Esophagus muscularis mucosa (tissue), 4 donors: ENCODE data around the gene SZT2. TPM values are rescaled to one million over a fixed set of nuclear protein-coding genes. Genes with fewer than 3 reads are reported as not detected.
A peak's percentile ranks its signal among the peaks of the same experiment; 100 is the strongest.
"Not testable (repeated sequence)": the region's sequence is repeated elsewhere in the genome, so short reads cannot be mapped to it uniquely, and the experiment has no call there.

ENCODE experiments used
- DNase-seq: peaks from one replicate; pipeline ENCODE4 v3.0.0-alpha.2; 2017; ENCODE audit errors: extremely low spot score
- H3K27ac ChIP-seq, 4 donors: fragments of 200-600 bp; sonication (generic); replicated peaks in 1 of 4; 1 replicate in 3 of 4; 2 replicates in 1 of 4; pipeline ENCODE4 v1.5.1; 2016 to 2019; ENCODE audit warnings: mild to moderate bottlenecking in 1 of 4
- H3K27me3 ChIP-seq, 4 donors: fragments of 200-600 bp; sonication (generic); one replicate each; pipeline versions ENCODE4 v1.5.1 to v1.6.0; 2016 to 2019
- H3K36me3 ChIP-seq, 4 donors: fragments of 200-600 bp; sonication (generic); one replicate each; pipeline ENCODE4 v1.5.1; 2016 to 2019
- H3K4me1 ChIP-seq, 4 donors: fragments of 200-600 bp; sonication (generic); one replicate each; pipeline ENCODE4 v1.5.1; 2016 to 2019
- H3K4me3 ChIP-seq, 4 donors: fragments of 200-600 bp; sonication (generic); 1 replicate in 2 of 4; 2 replicates in 2 of 4; pipeline ENCODE4 v1.5.1; 2016 to 2019; ENCODE audit warnings: mild to moderate bottlenecking in 4 of 4, moderate library complexity in 1 of 4
- H3K9me3 ChIP-seq, 4 donors: fragments of 200-600 bp; sonication (generic); 1 replicate in 3 of 4; 2 replicates in 1 of 4; pipeline ENCODE4 v1.5.1; 2016 to 2019
- EP300 ChIP-seq: sonication (generic); formaldehyde crosslinking; IDR thresholded peaks from one replicate; pipeline ENCODE4 v1.6.1; 2017; ENCODE audit warnings: antibody characterized with exemption
- POLR2A ChIP-seq: fragments of 450-650 bp; IDR thresholded peaks from one replicate; pipeline ENCODE4 v1.6.1; 2017; ENCODE audit warnings: antibody characterized with exemption, moderate library complexity, mild to moderate bottlenecking, low read depth
- POLR2AphosphoS5 ChIP-seq, 2 donors: sonication (generic); formaldehyde crosslinking; IDR thresholded peaks; one replicate each; pipeline ENCODE4 v1.6.1; 2017; ENCODE audit warnings: antibody characterized with exemption in 2 of 2
- WGBS: methylation state at CpG from one replicate; pipeline ENCODE4 v1.1.5; 2018; 5-methylcytosine and 5-hydroxymethylcytosine counted together
- intact Hi-C: fragments of 100-400 bp; cut with DNase I; formaldehyde crosslinking; loops from one replicate; pipeline ENCODE4 v1.15.1; 2023
- total RNA-seq, 4 donors: library from RNA; depleted of rRNA; stranded (reverse); fragments of >200 nt; gene quantifications; one replicate each; pipeline versions ENCODE4 v1.1.0 to v1.2.1, GENCODE V29; 2016
- TF ChIP-seq, protein P1 (sequence below), 3 experiments: fragments of 200-600 bp in 2 of 3; fragments of 450-650 bp in 1 of 3; sonication (generic) in 2 of 3; IDR thresholded peaks; one replicate each; pipeline ENCODE4 v1.5.1; 2017 to 2019; ENCODE audit warnings: antibody characterized with exemption in 3 of 3, mild to moderate bottlenecking in 2 of 3, moderate library complexity in 1 of 3

SZT2 gene
- total RNA-seq, 4 donors from 2014 or later: 25.2 to 45.9 (median 31.3) TPM

DNA sequence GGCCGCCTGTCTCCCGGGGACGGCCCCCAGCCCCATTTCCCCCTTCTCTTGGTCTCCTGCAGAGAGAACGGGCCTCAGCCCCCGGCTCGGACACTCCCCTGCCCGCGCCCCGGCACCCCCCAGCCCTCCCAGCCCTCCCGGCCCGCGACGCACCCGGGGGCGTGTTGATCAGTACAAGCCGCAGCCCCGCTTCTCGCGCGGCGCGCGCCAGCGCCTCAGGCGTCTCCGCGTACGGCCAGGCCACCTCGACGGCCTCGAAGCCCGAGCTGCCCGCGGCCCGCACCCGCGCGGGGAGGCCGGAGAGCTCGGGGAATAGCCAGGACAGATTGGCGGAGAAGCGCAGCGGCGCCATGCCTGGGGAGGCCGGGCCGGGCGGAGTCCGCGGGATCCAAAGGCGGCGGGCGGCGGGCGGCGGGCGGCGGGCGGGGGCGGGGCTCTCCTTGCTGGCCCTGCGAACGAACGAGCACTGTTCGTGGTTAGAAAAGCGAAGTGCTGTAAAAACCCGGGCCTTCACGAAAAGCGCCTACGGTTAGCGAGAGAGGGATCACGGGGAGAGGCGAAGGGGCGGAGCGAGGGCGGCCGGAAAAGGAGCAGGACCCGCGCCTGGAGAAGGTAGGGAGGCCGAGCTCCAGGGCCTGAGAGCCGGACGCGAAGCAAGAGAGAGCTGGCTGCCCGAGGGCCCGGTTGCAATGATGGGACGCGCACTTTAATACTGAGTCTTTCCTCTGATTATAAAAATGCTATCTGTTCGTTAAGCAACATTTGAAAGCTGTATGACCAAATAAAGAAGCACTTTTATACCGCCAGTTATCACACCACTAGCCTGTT, 64.0 kb downstream of the SZT2 start, which contains the start of gene HYI:
Gene HYI, minus strand, starts transcription at position 490 of the 828 bp plus-strand sequence. Its CDS starts 138 bp downstream, at position 352.
- Histone ChIP-seq H3K9me3 (no peaks in the 10 kb centered on the region), H3K4me1 (peaks cover 18 to 29% (median 27%) of the 10 kb centered on the region in 4 donors), H3K27ac (peak within 1 kb of the TSS; percentile 91 to 96 (median 94)), H3K4me3 (peak within 1 kb of the TSS; percentile 62 to 70 (median 66)), H3K36me3 (peaks cover 22 to 37% (median 35%) of the 10 kb centered on the region in 4 donors), H3K27me3 (no peaks in the 10 kb centered on the region)
- TF ChIP-seq, protein P1, sequence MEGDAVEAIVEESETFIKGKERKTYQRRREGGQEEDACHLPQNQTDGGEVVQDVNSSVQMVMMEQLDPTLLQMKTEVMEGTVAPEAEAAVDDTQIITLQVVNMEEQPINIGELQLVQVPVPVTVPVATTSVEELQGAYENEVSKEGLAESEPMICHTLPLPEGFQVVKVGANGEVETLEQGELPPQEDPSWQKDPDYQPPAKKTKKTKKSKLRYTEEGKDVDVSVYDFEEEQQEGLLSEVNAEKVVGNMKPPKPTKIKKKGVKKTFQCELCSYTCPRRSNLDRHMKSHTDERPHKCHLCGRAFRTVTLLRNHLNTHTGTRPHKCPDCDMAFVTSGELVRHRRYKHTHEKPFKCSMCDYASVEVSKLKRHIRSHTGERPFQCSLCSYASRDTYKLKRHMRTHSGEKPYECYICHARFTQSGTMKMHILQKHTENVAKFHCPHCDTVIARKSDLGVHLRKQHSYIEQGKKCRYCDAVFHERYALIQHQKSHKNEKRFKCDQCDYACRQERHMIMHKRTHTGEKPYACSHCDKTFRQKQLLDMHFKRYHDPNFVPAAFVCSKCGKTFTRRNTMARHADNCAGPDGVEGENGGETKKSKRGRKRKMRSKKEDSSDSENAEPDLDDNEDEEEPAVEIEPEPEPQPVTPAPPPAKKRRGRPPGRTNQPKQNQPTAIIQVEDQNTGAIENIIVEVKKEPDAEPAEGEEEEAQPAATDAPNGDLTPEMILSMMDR (IDR thresholded peaks at IDR 0.05): no peak
- no peak for TF ChIP-seq POLR2A
- TF ChIP-seq POLR2AphosphoS5 (IDR thresholded peaks at IDR 0.05): peak; percentile 72 to 75
- no peak for TF ChIP-seq EP300
- 0% methylated on average over 26 of the region's 87 CpGs for WGBS
- intact Hi-C loops: no loop called here
- DNase-seq: peak; percentile 97

DNA sequence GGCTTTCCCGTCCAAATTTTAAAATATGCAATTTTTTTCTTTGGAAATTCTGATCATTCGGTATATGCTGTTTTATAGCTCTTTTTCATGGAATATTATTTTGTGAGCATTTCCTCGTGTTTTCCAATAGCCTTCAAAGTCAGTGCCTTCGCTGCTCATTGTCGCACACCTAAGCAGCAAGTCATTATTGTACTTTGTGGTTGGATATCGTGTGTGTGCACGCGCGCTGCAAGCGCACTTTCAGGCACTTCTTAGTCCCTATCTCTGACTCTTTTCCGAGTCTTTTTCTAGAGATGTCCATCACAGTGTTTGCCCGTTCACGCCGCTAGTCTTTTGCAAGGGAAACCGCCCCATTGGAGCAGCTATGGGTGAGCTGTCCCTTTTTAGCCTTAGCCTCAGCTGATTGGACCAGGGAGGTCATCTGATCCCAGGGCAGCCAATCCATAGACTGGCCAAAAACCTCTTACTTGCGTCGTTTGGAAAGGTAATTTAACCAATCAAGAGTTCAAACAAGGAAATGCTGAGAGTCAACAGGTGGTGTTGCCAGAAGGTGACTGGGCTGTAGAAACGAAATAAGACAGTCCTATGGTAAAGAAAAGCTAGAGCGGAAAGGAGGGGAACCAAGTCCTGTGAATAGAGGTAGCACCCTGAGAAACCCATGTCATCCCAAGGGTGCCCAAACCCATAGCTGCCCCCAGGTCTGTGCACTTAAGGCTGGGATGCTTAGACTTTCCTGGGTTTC, 64.7 kb downstream of the SZT2 start:
- Histone ChIP-seq H3K36me3 (peaks cover 14 to 29% (median 28%) of the 10 kb centered on the region in 4 donors), H3K27ac (peak overlapping the region; percentile 91 to 96 (median 94)), H3K9me3 (no peaks in the 10 kb centered on the region), H3K4me3 (peak overlapping the region; percentile 62 to 70 (median 66)), H3K27me3 (no peaks in the 10 kb centered on the region), H3K4me1 (peaks cover 15 to 29% (median 27%) of the 10 kb centered on the region in 4 donors)
- peak; percentile 96 for DNase-seq
- intact Hi-C loops: no loop called here
- WGBS: 6% methylated on average over 19 of the region's 19 CpGs
- TF ChIP-seq EP300 (no peak), POLR2AphosphoS5 (IDR thresholded peaks at IDR 0.05) (peak in 1 of 2 donors; percentile 52)
- TF ChIP-seq, protein P1 (IDR thresholded peaks at IDR 0.05): peak in 1 of 3 experiments; percentile 18

DNA sequence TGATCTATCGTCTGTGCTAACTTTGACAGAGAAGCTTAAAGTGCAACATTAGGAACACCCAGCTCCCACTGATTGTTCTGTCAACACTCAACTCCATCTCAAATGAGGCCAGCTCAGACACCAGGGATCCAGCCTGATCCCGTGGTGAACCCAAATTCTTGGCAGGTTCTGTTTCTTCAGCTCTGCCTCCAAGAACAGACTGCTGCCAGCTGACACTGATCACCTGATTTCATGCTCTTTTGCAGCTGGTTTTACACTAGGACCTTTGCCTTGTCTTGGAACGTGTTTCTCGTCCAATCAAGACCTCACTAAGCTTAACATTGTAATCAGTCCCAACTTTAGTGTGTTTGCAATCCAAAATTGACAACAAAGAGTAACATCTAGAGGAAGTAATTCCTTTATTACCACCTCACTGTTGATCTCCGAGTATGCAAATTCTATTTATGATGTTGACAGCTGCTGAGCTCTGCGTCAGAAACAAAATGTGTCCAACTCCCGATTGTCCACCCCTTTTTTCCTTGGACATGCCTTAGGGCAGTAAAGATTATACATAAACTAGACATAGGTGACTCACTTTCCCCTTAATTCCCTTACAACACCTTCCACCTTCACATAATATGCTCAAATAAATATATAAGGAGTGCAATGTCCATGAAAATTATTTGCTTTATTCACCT, 65.7 kb downstream of the SZT2 start:
- peaks cover 15 to 29% (median 27%) of the 10 kb centered on the region in 4 donors for H3K4me1 ChIP-seq
- H3K9me3 ChIP-seq: no peaks in the 10 kb centered on the region
- no peak for DNase-seq
- H3K27ac ChIP-seq: peak overlapping the region in 1 of 4 donors; percentile 91
- no peaks in the 10 kb centered on the region for H3K27me3 ChIP-seq
- intact Hi-C loops: no loop called here
- 76% methylated on average over 7 of the region's 7 CpGs for WGBS
- H3K36me3 ChIP-seq: peaks cover 5 to 20% (median 18%) of the 10 kb centered on the region in 4 donors
- H3K4me3 ChIP-seq: no peak overlapping the region
- TF ChIP-seq, protein P1 (IDR thresholded peaks at IDR 0.05): no peak
- TF ChIP-seq POLR2AphosphoS5 (IDR thresholded peaks at IDR 0.05) (no peak), POLR2A (no peak), EP300 (no peak)

DNA sequence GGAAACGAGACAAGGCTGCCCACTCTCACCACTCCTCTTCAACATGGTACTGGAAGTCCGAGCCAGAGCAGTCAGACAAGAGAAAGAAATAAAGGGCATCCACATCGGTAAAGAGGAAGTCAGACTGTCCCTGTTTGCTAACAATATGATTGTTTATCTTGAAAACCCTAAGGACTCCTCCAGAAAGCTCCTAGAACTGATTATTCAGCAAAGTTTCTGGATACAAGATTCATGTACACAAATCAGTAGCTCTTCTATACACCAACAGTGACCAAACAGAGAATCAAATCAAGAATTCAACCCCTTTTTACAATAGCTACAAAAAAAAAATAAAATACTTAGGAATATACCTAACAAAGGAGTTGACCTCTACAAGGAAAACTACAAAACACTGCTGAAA, 68.7 kb downstream of the SZT2 start:
- DNase-seq, H3K4me3 ChIP-seq, H3K9me3 ChIP-seq, intact Hi-C loops, H3K27me3 ChIP-seq, H3K36me3 ChIP-seq, H3K27ac ChIP-seq: not testable (repeated sequence)
- WGBS: 79% methylated on average over 3 of the region's 3 CpGs
- peaks cover 6 to 13% (median 11%) of the 10 kb centered on the region in 4 donors for H3K4me1 ChIP-seq
